Fibroblast of villous mesenchyme (primary cell): ENCODE data around the gene CBX5. TPM values are rescaled to one million over a fixed set of nuclear protein-coding genes. Genes with fewer than 3 reads are reported as not detected.

ENCODE experiments used
- DNase-seq: peaks from one replicate; pipeline ENCODE4 v3.0.0-alpha.2; 2010; ENCODE audit warnings: low read depth
- H3K4me3 ChIP-seq: 2 replicates; pipeline ENCODE4 v1.5.1; 2011; ENCODE audit warnings: low read depth, mild to moderate bottlenecking, low read length
- total RNA-seq: library from RNA; depleted of rRNA; stranded (reverse); fragments of >200 nt; gene quantifications from 2 replicates; pipeline ENCODE4 v1.2.3, GENCODE V29; 2012
- TF ChIP-seq, protein P1 (sequence below): IDR thresholded peaks from 2 replicates; pipeline ENCODE4 v1.5.1; 2012; ENCODE audit warnings: low read depth, mild to moderate bottlenecking, low read length; ENCODE audit not compliant: insufficient read depth

The CBX5 gene
- total RNA-seq, 1 donor = 68.7 TPM

DNA sequence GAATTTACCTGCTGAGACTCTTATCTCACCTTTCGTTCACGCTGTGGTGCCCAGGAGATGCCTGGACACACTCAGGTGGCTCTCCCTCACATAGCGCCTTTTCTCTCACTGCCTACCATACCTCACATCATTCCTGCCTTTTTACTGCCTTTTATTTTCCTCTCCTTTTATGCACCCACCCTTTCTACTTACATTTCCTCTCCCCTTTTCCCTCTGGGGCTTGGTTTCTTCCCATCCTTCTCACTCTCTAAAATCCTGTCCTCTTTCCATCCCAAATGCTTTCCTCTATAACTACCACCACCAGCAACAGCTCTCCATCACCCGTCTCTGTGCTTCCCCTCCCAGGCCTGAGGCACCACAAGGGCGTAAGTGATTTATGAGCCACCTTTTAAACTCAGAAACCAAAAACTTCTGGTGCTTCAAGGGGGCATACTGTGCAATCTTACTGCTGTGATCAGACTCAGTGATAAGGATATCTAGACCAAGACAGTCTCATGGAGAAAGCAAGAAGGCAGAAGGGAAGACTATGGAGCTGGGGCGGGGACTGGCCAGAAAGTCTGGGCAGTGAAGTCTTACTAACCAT is 58.4 kb downstream of the CBX5 start:
- no peak overlapping the region for H3K4me3 ChIP-seq
- TF ChIP-seq, protein P1, sequence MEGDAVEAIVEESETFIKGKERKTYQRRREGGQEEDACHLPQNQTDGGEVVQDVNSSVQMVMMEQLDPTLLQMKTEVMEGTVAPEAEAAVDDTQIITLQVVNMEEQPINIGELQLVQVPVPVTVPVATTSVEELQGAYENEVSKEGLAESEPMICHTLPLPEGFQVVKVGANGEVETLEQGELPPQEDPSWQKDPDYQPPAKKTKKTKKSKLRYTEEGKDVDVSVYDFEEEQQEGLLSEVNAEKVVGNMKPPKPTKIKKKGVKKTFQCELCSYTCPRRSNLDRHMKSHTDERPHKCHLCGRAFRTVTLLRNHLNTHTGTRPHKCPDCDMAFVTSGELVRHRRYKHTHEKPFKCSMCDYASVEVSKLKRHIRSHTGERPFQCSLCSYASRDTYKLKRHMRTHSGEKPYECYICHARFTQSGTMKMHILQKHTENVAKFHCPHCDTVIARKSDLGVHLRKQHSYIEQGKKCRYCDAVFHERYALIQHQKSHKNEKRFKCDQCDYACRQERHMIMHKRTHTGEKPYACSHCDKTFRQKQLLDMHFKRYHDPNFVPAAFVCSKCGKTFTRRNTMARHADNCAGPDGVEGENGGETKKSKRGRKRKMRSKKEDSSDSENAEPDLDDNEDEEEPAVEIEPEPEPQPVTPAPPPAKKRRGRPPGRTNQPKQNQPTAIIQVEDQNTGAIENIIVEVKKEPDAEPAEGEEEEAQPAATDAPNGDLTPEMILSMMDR = no peak

DNA sequence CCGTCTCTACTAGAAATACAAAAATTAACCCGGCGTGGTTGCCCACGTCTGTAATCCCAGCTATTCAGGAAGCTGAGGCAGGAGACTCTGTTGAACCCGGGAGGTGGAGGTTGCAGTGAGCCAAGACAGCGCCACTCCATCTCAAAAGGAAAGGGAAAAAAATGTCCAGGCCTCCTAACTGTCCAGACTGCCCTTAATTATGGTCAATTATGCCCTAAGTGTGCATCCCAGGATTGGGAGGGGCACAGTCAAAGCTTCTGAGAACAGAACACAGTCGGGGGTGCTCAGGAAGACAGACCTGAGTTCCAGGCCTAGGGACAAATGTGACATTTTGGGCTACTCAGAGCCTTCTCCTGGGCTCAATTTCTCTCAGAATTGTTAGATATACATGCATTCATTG is 59.4 kb downstream of the CBX5 start:
- TF ChIP-seq, protein P1 = no peak
- H3K4me3 ChIP-seq = no peak overlapping the region
- DNase-seq = no peak

More for the DNA sequence above, 58.4 kb downstream of the CBX5 start:
- no peak for DNase-seq

DNA sequence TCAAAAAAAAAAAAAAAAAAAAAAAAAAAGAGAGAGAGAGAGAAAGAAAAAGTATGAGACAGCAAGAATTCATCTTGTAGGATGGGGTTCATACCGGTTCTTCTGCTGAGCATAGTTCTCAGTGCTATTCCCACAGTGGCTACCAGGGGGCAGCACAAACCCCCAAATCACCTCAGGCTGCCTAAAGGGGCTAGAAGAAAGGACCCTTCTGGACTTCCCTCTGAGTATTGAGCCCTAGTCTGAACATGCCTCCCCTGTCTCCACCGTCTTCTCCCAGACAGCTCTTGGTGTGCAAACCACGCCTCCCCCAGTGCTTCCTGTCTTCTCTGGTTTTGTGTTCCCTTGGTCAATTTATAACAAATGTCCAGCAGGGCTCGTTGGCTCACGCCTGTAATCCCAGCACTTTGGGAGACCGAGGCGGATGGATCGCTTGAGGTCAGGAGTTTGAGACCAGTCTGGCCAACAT is 59.8 kb downstream of the CBX5 start:
- TF ChIP-seq, protein P1 = peak; percentile 80
- DNase-seq = peak; percentile 84
- no peak overlapping the region for H3K4me3 ChIP-seq

DNA sequence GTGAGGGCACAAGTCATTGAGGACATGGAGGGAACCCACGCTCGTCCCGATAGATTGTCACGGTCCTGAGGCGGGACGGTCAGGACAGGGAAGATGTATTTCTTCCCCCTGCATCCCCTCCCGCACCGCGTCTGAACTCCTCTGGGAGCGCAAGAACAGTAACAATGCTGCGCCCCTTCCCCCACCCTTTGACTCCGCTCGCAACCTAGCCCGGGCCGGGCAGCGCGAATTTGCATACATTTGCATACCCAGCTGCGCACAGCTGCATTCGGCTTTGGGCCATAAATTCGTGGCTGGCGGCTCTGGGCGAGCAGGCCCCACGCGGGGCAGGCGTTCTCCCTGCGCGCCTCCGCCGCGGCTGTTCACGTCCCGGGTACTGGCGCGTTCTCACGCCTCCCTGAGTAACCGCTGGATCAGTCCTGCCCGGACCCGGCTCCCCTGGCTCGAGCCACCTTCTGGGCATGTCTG is 62.1 kb downstream of the CBX5 start:
- TF ChIP-seq, protein P1 = no peak
- peak; percentile 21 for DNase-seq
- H3K4me3 ChIP-seq = peak overlapping the region; percentile 47

DNA sequence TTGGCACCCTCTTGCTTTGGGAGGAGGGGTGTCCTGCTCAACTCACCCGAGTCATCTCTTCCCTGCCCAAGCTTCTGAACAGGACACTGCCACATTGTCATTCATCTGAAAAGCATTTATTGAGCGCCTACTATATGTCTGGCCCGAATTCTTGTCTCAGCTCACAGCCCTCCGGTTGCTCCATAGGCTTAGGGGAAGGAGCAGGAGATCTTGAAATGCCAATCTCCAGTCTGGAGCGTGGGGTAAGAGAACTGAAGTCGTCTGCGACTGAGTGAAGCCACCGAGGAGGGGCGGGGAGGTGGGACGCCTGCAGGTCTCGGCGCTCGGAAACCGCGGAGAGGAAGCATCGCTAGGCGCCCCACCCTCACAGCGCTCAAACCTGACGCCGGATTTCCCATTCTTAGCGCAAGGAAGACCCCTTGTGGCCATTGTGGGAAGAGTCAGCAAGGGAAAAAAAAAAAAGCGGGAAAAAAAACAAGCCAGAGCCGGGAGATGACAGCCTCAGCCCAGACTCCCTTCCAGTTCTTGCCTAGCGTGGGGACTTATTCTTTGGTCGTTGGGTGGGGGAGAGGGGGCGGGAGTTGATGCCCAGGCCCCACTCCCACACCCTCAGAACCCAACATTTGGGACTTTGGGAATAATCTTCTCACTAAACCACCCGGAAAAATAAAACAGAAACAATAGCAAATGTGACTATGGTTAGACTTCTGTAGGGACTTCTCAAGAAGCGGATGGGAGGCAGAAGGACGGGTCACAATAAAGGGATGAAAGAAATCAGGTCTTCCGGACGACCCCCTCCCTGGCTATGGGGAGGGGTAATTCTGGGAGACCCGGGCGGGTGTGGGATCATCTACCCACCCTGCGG is 62.9 kb downstream of the CBX5 start:
- peak; percentile 80 for DNase-seq
- TF ChIP-seq, protein P1 = peak; percentile 81

DNA sequence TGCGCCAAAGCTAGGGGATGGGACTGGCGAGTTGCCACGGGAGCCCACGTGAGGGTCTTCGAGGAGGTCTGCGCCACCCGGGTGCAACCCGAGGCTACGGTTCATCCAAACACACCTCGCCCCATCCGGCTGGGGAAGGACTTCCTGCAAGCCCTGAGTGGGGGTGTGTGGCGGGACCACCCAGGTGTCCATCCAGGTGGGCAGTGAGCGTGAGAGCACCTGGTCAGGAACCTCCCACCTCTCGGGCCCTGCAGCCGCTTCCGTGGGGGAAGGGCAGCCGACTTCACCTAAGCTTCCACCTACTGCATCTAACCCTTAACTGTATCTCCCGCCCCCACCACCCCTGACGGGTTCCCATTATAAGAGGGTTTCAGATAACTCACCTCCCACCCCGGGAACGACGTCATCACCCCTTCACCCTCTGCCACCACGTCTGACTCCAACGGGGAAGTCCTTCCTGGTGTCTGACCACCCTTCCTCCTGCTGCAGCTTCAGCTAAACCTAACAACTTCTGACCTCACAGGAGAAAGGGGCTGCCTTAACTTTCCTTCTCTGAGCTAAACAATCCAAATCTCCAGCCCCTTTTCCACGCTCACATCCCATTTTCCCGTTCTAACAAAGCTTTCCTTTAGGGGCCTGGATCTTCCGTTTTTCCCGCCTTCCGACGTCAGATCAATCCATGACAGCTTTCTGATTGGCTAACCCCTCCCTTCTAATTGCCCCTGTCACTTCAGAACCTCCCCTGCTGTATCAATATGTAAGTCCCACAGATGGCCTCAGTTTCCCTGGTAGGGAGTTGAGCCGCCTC is 63.7 kb downstream of the CBX5 start:
- DNase-seq = no peak
- no peak overlapping the region for H3K4me3 ChIP-seq
- TF ChIP-seq, protein P1 = no peak

More for the DNA sequence above, 62.9 kb downstream of the CBX5 start:
- peak overlapping the region; percentile 47 for H3K4me3 ChIP-seq
